ENCODE measurements around the gene ACVR1. TPM values are rescaled to one million over a fixed set of nuclear protein-coding genes. Genes with fewer than 3 reads are reported as not detected.
"Not testable (repeated sequence)": the region's sequence is repeated elsewhere in the genome, so short reads cannot be mapped to it uniquely, and the experiment has no call there.

ACVR1 gene
- total RNA-seq, 1 experiment from 2014 or later, result 7.3 TPM

- no peak for DNase-seq
- Histone ChIP-seq H3K27me3 (ENCODE audit: control insufficient read depth, insufficient read depth, low read length) (no peaks in the 10 kb centered on the region), H3K36me3 (replicated peaks; ENCODE audit: control insufficient read depth, insufficient read depth, low read length) (no peaks in the 10 kb centered on the region), H3K4me3 (ENCODE audit: insufficient read depth, low read depth, low read length) (no peak overlapping the region)
Observed at GRCh38 chr2:157780211-157780610, 95.9 kb downstream of the ACVR1 start.

GRCh38 chr2:157779794-157780193, 96.3 kb downstream of the ACVR1 start:
- Histone ChIP-seq H3K4me3 (ENCODE audit: insufficient read depth, low read depth, low read length) (no peak overlapping the region), H3K27me3 (ENCODE audit: control insufficient read depth, insufficient read depth, low read length) (no peaks in the 10 kb centered on the region), H3K36me3 (replicated peaks; ENCODE audit: control insufficient read depth, insufficient read depth, low read length) (no peaks in the 10 kb centered on the region)
- no peak for DNase-seq

GRCh38 chr2:157777427-157777826, 98.7 kb downstream of the ACVR1 start:
- no peak for DNase-seq
- Histone ChIP-seq H3K4me3 (ENCODE audit: insufficient read depth, low read depth, low read length) (no peak overlapping the region), H3K36me3 (replicated peaks; ENCODE audit: control insufficient read depth, insufficient read depth, low read length) (peaks cover 2% of the 10 kb centered on the region; the same call in 1 of the 2 replicates)

GRCh38 chr2:157771234-157771633, 104.9 kb downstream of the ACVR1 start:
- Histone ChIP-seq H3K4me3 (ENCODE audit: insufficient read depth, low read depth, low read length) (no peak overlapping the region), H3K36me3 (replicated peaks; ENCODE audit: control insufficient read depth, insufficient read depth, low read length) (peaks cover 4% of the 10 kb centered on the region; the same call in 1 of the 2 replicates), H3K27me3 (ENCODE audit: control insufficient read depth, insufficient read depth, low read length) (no peaks in the 10 kb centered on the region)
- DNase-seq, result no peak

More at GRCh38 chr2:157777427-157777826, 98.7 kb downstream of the ACVR1 start:
- H3K27me3 ChIP-seq (ENCODE audit: control insufficient read depth, insufficient read depth, low read length), result no peaks in the 10 kb centered on the region

GRCh38 chr2:157769856-157770255, 106.3 kb downstream of the ACVR1 start:
- Histone ChIP-seq H3K4me3 (ENCODE audit: insufficient read depth, low read depth, low read length) (no peak overlapping the region), H3K36me3 (replicated peaks; ENCODE audit: control insufficient read depth, insufficient read depth, low read length) (peaks cover 6% of the 10 kb centered on the region; the same call in 1 of the 2 replicates), H3K27me3 (ENCODE audit: control insufficient read depth, insufficient read depth, low read length) (no peaks in the 10 kb centered on the region)
- no peak for DNase-seq

- peaks cover 3% of the 10 kb centered on the region; the same call in 1 of the 2 replicates for H3K36me3 ChIP-seq (replicated peaks; ENCODE audit: control insufficient read depth, insufficient read depth, low read length)
- no peaks in the 10 kb centered on the region for H3K27me3 ChIP-seq (ENCODE audit: control insufficient read depth, insufficient read depth, low read length)
- no peak overlapping the region for H3K4me3 ChIP-seq (ENCODE audit: insufficient read depth, low read depth, low read length)
- no peak for DNase-seq
Observed at GRCh38 chr2:157764386-157764785, 111.7 kb downstream of the ACVR1 start.

GRCh38 chr2:157761520-157761919, 114.6 kb downstream of the ACVR1 start:
- DNase-seq, result no peak
- Histone ChIP-seq H3K27me3 (ENCODE audit: control insufficient read depth, insufficient read depth, low read length) (no peaks in the 10 kb centered on the region), H3K4me3 (ENCODE audit: insufficient read depth, low read depth, low read length) (no peak overlapping the region), H3K36me3 (replicated peaks; ENCODE audit: control insufficient read depth, insufficient read depth, low read length) (peaks cover 1% of the 10 kb centered on the region; the same call in 1 of the 2 replicates)

- Histone ChIP-seq H3K27me3 (ENCODE audit: control insufficient read depth, insufficient read depth, low read length) (no peaks in the 10 kb centered on the region), H3K4me3 (ENCODE audit: insufficient read depth, low read depth, low read length) (no peak overlapping the region), H3K36me3 (replicated peaks; ENCODE audit: control insufficient read depth, insufficient read depth, low read length) (peaks cover 1% of the 10 kb centered on the region; the same call in 1 of the 2 replicates)
- no peak for DNase-seq
Observed at GRCh38 chr2:157760949-157761348, 115.2 kb downstream of the ACVR1 start.

GRCh38 chr2:157759855-157760254, 116.3 kb downstream of the ACVR1 start:
- Histone ChIP-seq H3K27me3 (ENCODE audit: control insufficient read depth, insufficient read depth, low read length) (no peaks in the 10 kb centered on the region), H3K36me3 (replicated peaks; ENCODE audit: control insufficient read depth, insufficient read depth, low read length) (no peaks in the 10 kb centered on the region), H3K4me3 (ENCODE audit: insufficient read depth, low read depth, low read length) (no peak overlapping the region)
- DNase-seq, result no peak

GRCh38 chr2:157758586-157758985, 117.5 kb downstream of the ACVR1 start:
- Histone ChIP-seq H3K36me3 (replicated peaks; ENCODE audit: control insufficient read depth, insufficient read depth, low read length) (no peaks in the 10 kb centered on the region), H3K4me3 (ENCODE audit: insufficient read depth, low read depth, low read length) (no peak overlapping the region), H3K27me3 (ENCODE audit: control insufficient read depth, insufficient read depth, low read length) (no peaks in the 10 kb centered on the region)
- no peak for DNase-seq

GRCh38 chr2:157757500-157757899, 118.6 kb downstream of the ACVR1 start:
- H3K27me3 ChIP-seq (ENCODE audit: control insufficient read depth, insufficient read depth, low read length), result no peaks in the 10 kb centered on the region
- DNase-seq, result no peak
- H3K36me3 ChIP-seq (replicated peaks; ENCODE audit: control insufficient read depth, insufficient read depth, low read length), result no peaks in the 10 kb centered on the region
- H3K4me3 ChIP-seq (ENCODE audit: insufficient read depth, low read depth, low read length), result no peak overlapping the region

- not testable (repeated sequence) for DNase-seq; H3K4me3 ChIP-seq (ENCODE audit: insufficient read depth, low read depth, low read length); H3K27me3 ChIP-seq (ENCODE audit: control insufficient read depth, insufficient read depth, low read length); H3K36me3 ChIP-seq (replicated peaks; ENCODE audit: control insufficient read depth, insufficient read depth, low read length)
Observed at GRCh38 chr2:157756447-157756846, 119.7 kb downstream of the ACVR1 start.

GRCh38 chr2:157751462-157752058, 124.6 kb downstream of the ACVR1 start:
- Histone ChIP-seq H3K27me3 (ENCODE audit: control insufficient read depth, insufficient read depth, low read length) (no peaks in the 10 kb centered on the region), H3K4me3 (ENCODE audit: insufficient read depth, low read depth, low read length) (no peak overlapping the region), H3K36me3 (replicated peaks; ENCODE audit: control insufficient read depth, insufficient read depth, low read length) (no peaks in the 10 kb centered on the region)
- DNase-seq, result no peak

GRCh38 chr2:157749684-157750083, 126.4 kb downstream of the ACVR1 start:
- Histone ChIP-seq H3K36me3 (replicated peaks; ENCODE audit: control insufficient read depth, insufficient read depth, low read length) (no peaks in the 10 kb centered on the region), H3K27me3 (ENCODE audit: control insufficient read depth, insufficient read depth, low read length) (no peaks in the 10 kb centered on the region), H3K4me3 (ENCODE audit: insufficient read depth, low read depth, low read length) (no peak overlapping the region)
- no peak for DNase-seq

- Histone ChIP-seq H3K27me3 (ENCODE audit: control insufficient read depth, insufficient read depth, low read length) (no peaks in the 10 kb centered on the region), H3K4me3 (ENCODE audit: insufficient read depth, low read depth, low read length) (no peak overlapping the region), H3K36me3 (replicated peaks; ENCODE audit: control insufficient read depth, insufficient read depth, low read length) (no peaks in the 10 kb centered on the region)
- no peak for DNase-seq
Observed at GRCh38 chr2:157748371-157749142, 127.6 kb downstream of the ACVR1 start.
